RKO (cell line): ENCODE measurements around the gene KLF7.
A peak's percentile ranks its signal among the peaks of the same experiment; 100 is the strongest.

Experiments
- DNase-seq: peaks from one replicate; pipeline ENCODE4 v3.0.0-alpha.2; 2016; ENCODE audit warnings: low spot score

KLF7 gene

GRCh38 chr2:207148020-207148419 lies 17.7 kb downstream of the KLF7 start:
- no peak for DNase-seq

- DNase-seq, result no peak
Observed at GRCh38 chr2:207144173-207144785, 21.5 kb downstream of the KLF7 start.

GRCh38 chr2:207143215-207144172 lies 22.3 kb downstream of the KLF7 start:
- no peak for DNase-seq

- DNase-seq, result peak; percentile 9
Observed at GRCh38 chr2:207142461-207142860, 23.3 kb downstream of the KLF7 start.

- DNase-seq, result no peak
Observed at GRCh38 chr2:207141386-207141785, 24.4 kb downstream of the KLF7 start.

- no peak for DNase-seq
Observed at GRCh38 chr2:207140265-207140664, 25.5 kb downstream of the KLF7 start.

GRCh38 chr2:207139552-207139951 lies 26.2 kb downstream of the KLF7 start:
- no peak for DNase-seq

GRCh38 chr2:207138627-207139297 lies 27.0 kb downstream of the KLF7 start:
- no peak for DNase-seq

GRCh38 chr2:207137596-207138337 lies 28.0 kb downstream of the KLF7 start:
- DNase-seq, result no peak

- DNase-seq, result no peak
Observed at GRCh38 chr2:207136874-207137273, 28.9 kb downstream of the KLF7 start.

- no peak for DNase-seq
Observed at GRCh38 chr2:207135801-207136457, 29.8 kb downstream of the KLF7 start.

GRCh38 chr2:207135340-207135739 lies 30.4 kb downstream of the KLF7 start:
- DNase-seq, result no peak

GRCh38 chr2:207133820-207134519 lies 31.8 kb downstream of the KLF7 start:
- DNase-seq, result peak; percentile 33

- DNase-seq, result no peak
Observed at GRCh38 chr2:207133458-207133819, 32.3 kb downstream of the KLF7 start.

GRCh38 chr2:207132019-207132418 lies 33.7 kb downstream of the KLF7 start:
- DNase-seq, result no peak

- no peak for DNase-seq
Observed at GRCh38 chr2:207131594-207131993, 34.2 kb downstream of the KLF7 start.

GRCh38 chr2:207130958-207131521 lies 34.7 kb downstream of the KLF7 start:
- DNase-seq, result no peak

GRCh38 chr2:207129821-207130220 lies 35.9 kb downstream of the KLF7 start:
- no peak for DNase-seq

- DNase-seq, result no peak
Observed at GRCh38 chr2:207128867-207129266, 36.9 kb downstream of the KLF7 start.

- DNase-seq, result no peak
Observed at GRCh38 chr2:207126724-207127308, 38.9 kb downstream of the KLF7 start.
